Transverse colon (tissue), 4 donors: ENCODE results near the gene CD82.

Experiments used
- EP300 ChIP-seq: sonication (generic); formaldehyde crosslinking; IDR thresholded peaks from one replicate; pipeline ENCODE4 v1.6.1; 2017; ENCODE audit warnings: antibody characterized with exemption, low read depth
- POLR2AphosphoS5 ChIP-seq, 3 donors: sonication (generic); formaldehyde crosslinking; IDR thresholded peaks; one replicate each; pipeline ENCODE4 v1.6.1; 2016; ENCODE audit warnings: antibody characterized with exemption in 3 of 3
- TF ChIP-seq, protein P1 (sequence below), 5 experiments: fragments of 200-600 bp in 3 of 5; fragments of 450-650 bp in 2 of 5; sonication (generic) in 3 of 5; IDR thresholded peaks; 1 replicate in 2 of 5; 2 replicates in 3 of 5; pipeline ENCODE4 v1.5.1; 2016 to 2017; ENCODE audit warnings: antibody characterized with exemption in 5 of 5, inconsistent platforms in 3 of 5, mild to moderate bottlenecking in 2 of 5, moderate library complexity in 1 of 5

DNA sequence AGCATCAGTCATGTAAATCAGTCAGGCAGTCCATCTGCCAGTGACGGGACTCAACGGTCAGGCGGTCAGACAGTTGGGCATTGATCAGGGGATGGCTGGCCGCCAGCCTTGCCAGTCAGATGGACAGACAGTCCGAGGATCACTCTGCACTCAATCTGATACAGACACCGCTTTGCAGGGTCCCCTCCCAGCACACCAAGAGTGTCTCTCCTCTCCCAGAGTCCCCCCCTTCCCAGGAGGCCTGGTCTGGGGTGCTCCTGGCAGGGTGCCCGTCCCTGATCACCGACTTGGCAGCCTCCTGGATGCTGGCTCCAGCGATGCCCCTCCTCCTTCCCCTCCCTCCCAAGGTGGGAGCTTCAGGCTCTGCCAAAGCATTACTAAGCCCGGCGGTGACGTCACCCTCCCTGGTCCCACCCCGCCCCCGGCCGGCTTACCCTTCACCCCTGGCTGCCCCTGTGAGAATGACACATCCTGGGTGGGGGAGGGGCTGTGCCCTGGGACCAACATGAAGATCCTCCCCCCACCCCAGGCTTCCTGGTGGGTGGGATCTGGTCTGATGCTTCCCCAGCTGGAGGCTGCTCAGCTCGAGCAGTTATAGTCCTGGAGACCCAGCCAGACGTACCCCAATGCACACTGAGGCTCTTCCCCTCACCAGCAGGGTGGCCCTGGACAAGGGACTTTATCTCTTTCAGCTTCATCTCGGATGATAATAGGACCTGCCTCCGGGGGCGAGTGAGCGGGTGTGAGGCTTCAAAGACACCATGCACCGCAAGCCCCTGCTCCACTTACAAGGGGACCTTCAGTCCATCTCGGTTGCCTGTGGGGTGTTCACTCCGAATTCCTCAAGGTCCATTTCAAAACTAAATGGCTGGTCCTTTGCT is 69.2 kb downstream of the CD82 start:
- TF ChIP-seq, protein P1, sequence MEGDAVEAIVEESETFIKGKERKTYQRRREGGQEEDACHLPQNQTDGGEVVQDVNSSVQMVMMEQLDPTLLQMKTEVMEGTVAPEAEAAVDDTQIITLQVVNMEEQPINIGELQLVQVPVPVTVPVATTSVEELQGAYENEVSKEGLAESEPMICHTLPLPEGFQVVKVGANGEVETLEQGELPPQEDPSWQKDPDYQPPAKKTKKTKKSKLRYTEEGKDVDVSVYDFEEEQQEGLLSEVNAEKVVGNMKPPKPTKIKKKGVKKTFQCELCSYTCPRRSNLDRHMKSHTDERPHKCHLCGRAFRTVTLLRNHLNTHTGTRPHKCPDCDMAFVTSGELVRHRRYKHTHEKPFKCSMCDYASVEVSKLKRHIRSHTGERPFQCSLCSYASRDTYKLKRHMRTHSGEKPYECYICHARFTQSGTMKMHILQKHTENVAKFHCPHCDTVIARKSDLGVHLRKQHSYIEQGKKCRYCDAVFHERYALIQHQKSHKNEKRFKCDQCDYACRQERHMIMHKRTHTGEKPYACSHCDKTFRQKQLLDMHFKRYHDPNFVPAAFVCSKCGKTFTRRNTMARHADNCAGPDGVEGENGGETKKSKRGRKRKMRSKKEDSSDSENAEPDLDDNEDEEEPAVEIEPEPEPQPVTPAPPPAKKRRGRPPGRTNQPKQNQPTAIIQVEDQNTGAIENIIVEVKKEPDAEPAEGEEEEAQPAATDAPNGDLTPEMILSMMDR (IDR thresholded peaks at IDR 0.05) = no peak
- no peak for TF ChIP-seq POLR2AphosphoS5 (IDR thresholded peaks at IDR 0.05)
- no peak for TF ChIP-seq EP300
